DOHH2 (cell line): Measurements from ENCODE around the gene KLK3.

ENCODE experiments used
- EZH2phosphoT487 ChIP-seq: fragments of 200-600 bp; sonication (generic); IDR thresholded peaks from 2 replicates; pipeline ENCODE4 v1.6.1; 2017; ENCODE audit warnings: borderline replicate concordance, mild to moderate bottlenecking, antibody characterized with exemption, low read length, moderate library complexity, mixed read lengths
- TF ChIP-seq, protein P1 (sequence below): fragments of 200-600 bp; sonication (generic); IDR thresholded peaks from one replicate; pipeline ENCODE4 v1.5.1; 2014; ENCODE audit warnings: antibody characterized with exemption, mild to moderate bottlenecking, low read depth, low read length; ENCODE audit not compliant: poor library complexity, severe bottlenecking

GRCh38 chr19:50831026-50831396 lies 23.7 kb upstream of the KLK3 start:
- TF ChIP-seq, protein P1, sequence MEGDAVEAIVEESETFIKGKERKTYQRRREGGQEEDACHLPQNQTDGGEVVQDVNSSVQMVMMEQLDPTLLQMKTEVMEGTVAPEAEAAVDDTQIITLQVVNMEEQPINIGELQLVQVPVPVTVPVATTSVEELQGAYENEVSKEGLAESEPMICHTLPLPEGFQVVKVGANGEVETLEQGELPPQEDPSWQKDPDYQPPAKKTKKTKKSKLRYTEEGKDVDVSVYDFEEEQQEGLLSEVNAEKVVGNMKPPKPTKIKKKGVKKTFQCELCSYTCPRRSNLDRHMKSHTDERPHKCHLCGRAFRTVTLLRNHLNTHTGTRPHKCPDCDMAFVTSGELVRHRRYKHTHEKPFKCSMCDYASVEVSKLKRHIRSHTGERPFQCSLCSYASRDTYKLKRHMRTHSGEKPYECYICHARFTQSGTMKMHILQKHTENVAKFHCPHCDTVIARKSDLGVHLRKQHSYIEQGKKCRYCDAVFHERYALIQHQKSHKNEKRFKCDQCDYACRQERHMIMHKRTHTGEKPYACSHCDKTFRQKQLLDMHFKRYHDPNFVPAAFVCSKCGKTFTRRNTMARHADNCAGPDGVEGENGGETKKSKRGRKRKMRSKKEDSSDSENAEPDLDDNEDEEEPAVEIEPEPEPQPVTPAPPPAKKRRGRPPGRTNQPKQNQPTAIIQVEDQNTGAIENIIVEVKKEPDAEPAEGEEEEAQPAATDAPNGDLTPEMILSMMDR = no peak
- TF ChIP-seq EZH2phosphoT487 = no peak
